Loucy (cell line): ENCODE results near the gene MACROD2.

Experiments
- EZH2phosphoT487 ChIP-seq: fragments of 200-600 bp; IDR thresholded peaks from 2 replicates; pipeline ENCODE4 v1.6.1; 2018; ENCODE audit warnings: antibody characterized with exemption, mild to moderate bottlenecking, moderate library complexity, borderline replicate concordance
- TF ChIP-seq, protein P1 (sequence below): fragments of 200-600 bp; sonication (generic); conservative IDR thresholded peaks from 2 replicates; pipeline ENCODE4 v1.5.1; 2014; ENCODE audit warnings: mild to moderate bottlenecking, antibody characterized with exemption, low read length

DNA sequence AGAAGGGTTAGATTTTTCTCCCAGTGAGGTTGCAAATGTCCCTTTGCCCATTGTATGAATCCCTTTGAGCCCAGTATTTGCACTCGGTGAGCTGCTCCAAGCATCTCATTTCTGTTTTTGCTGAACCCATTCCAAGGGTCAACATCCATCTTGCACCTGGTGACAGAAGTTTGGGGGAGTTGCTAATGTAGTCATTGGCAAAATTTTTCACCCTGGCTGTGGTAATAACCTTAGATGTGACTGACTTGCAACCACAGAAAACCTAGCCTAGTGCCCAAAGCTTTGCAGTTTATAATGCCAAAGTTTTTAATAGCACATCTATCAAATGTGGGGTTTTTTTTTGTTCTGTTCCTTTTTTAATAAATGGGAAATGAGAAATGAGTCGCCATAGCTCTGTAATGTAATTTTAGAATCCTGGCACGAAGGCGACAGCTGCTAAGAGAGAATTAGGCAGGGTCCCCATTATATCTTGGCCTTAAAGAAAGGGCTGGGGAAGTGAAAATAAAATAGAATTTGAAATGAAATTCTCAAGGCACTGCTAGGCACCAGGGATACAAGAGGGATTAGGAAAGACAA lies 1895.2 kb downstream of the MACROD2 start:
- TF ChIP-seq, protein P1, sequence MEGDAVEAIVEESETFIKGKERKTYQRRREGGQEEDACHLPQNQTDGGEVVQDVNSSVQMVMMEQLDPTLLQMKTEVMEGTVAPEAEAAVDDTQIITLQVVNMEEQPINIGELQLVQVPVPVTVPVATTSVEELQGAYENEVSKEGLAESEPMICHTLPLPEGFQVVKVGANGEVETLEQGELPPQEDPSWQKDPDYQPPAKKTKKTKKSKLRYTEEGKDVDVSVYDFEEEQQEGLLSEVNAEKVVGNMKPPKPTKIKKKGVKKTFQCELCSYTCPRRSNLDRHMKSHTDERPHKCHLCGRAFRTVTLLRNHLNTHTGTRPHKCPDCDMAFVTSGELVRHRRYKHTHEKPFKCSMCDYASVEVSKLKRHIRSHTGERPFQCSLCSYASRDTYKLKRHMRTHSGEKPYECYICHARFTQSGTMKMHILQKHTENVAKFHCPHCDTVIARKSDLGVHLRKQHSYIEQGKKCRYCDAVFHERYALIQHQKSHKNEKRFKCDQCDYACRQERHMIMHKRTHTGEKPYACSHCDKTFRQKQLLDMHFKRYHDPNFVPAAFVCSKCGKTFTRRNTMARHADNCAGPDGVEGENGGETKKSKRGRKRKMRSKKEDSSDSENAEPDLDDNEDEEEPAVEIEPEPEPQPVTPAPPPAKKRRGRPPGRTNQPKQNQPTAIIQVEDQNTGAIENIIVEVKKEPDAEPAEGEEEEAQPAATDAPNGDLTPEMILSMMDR = no peak
- TF ChIP-seq EZH2phosphoT487 = no peak
